Kidney (tissue), 14 donors: ENCODE measurements around the gene FANCM. TPM values are rescaled to one million over a fixed set of nuclear protein-coding genes. Genes with fewer than 3 reads are reported as not detected.

Experiments
- DNase-seq, 5 donors: peaks; one replicate each; pipeline ENCODE4 v3.0.0-alpha.2; 2013 to 2020
- FAIRE-seq: peaks from 2 replicates; lab custom pipeline; 2012; peaks lifted over from hg19 to GRCh38; lab: Jason Lieb, UNC
- H3K27ac ChIP-seq, 2 donors: one replicate each; pipeline ENCODE4 v1.7.0; 2013; ENCODE audit warnings: low read depth in 2 of 2, low read length in 2 of 2, inconsistent platforms in 1 of 2
- H3K27me3 ChIP-seq: one replicate; pipeline ENCODE4 v1.7.1; 2013; ENCODE audit warnings: low read length, inconsistent platforms; ENCODE audit not compliant: control insufficient read depth, insufficient read depth
- H3K36me3 ChIP-seq, 3 donors: one replicate each; pipeline versions ENCODE4 v1.7.0 to v1.7.1; 2013; ENCODE audit warnings: low read length in 3 of 3, control low read depth in 1 of 3, inconsistent platforms in 1 of 3; ENCODE audit not compliant: insufficient read depth in 3 of 3, control insufficient read depth in 2 of 3
- H3K4me1 ChIP-seq, 3 donors: one replicate each; pipeline versions ENCODE4 v1.7.0 to v1.7.1; 2013; ENCODE audit warnings: low read length in 3 of 3, inconsistent platforms in 1 of 3, low read depth in 1 of 3; ENCODE audit not compliant: control insufficient read depth in 2 of 3, insufficient read depth in 2 of 3
- H3K4me3 ChIP-seq, 3 donors: one replicate each; pipeline versions ENCODE4 v1.7.0 to v1.8.1; 2013; ENCODE audit warnings: low read length in 3 of 3, control low read depth in 1 of 3, inconsistent platforms in 1 of 3
- H3K9ac ChIP-seq, 3 donors: one replicate each; pipeline versions ENCODE4 v1.7.0 to v1.7.1; 2013; ENCODE audit warnings: low read length in 3 of 3, control low read depth in 1 of 3, inconsistent platforms in 1 of 3
- H3K9me3 ChIP-seq, 3 donors: one replicate each; pipeline versions ENCODE4 v1.7.0 to v1.7.1; 2013; ENCODE audit warnings: low read length in 3 of 3, control low read depth in 1 of 3, inconsistent platforms in 1 of 3; ENCODE audit not compliant: control insufficient read depth in 2 of 3, insufficient read depth in 1 of 3
- CTCF ChIP-seq: IDR thresholded peaks from 3 replicates; pipeline ENCODE4 v1.5.1; 2012; ENCODE audit warnings: mild to moderate bottlenecking, moderate library complexity, borderline replicate concordance; ENCODE audit not compliant: insufficient read depth; ENCODE audit errors: extremely low read depth
- intact Hi-C: fragments of 100-400 bp; cut with DNase I; formaldehyde crosslinking; loops from one replicate; pipeline ENCODE4 v1.11.1; 2022
- polyA plus RNA-seq: library from polyadenylated mRNA; stranded (reverse); fragments of 350-450 nt; fragmentation: Illumina TruSeq; extraction: RNeasy Lipid Tissue Mini Kit (QIAGEN cat#74804); gene quantifications from one replicate; pipeline ENCODE4 v1.2.3, GENCODE V29; 2014; ENCODE audit warnings: low read depth, low replicate concordance; ENCODE audit not compliant: insufficient read depth
- total RNA-seq: library from RNA; stranded (reverse); fragmentation: NEBNext Ultra II Directional; extraction: Animal tissue kit (Norgen Biotek cat#: 25700); gene quantifications from one replicate; pipeline ENCODE4 v1.2.1, GENCODE V29; 2021
- donor health status: control.
- donor health status: control.
- donor health status: control.
- donor health status: control.
- donor health status: control.
- donor health status: DM: yes; HTN: yes; CAD: no.
- donor health status: Normal renal cell carcinoma (clear cell type).

FANCM gene
- total and polyA plus RNA-seq, 2 donors from 2014 or later, result 2.6 to 6.4 TPM

GRCh38 chr14:45246151-45246550 lies 110.4 kb downstream of the FANCM start:
- no peak for DNase-seq
- Histone ChIP-seq H3K4me1 (no peaks in the 10 kb centered on the region), H3K27me3 (no peaks in the 10 kb centered on the region), H3K27ac (no peak overlapping the region), H3K36me3 (no peaks in the 10 kb centered on the region), H3K9me3 (no peaks in the 10 kb centered on the region), H3K9ac (no peak overlapping the region), H3K4me3 (no peak overlapping the region)
- TF ChIP-seq CTCF, result no peak
- FAIRE-seq, result no peak
- intact Hi-C loops, result no loop called here

- H3K9ac ChIP-seq, result no peak overlapping the region
- peaks cover 0 to under 1% (median 0%) of the 10 kb centered on the region in 3 donors for H3K4me1 ChIP-seq
- H3K27me3 ChIP-seq, result no peaks in the 10 kb centered on the region
- intact Hi-C loops, result no loop called here
- no peaks in the 10 kb centered on the region for H3K9me3 ChIP-seq
- DNase-seq (no peak), FAIRE-seq (no peak)
- H3K4me3 ChIP-seq, result no peak overlapping the region
- no peak overlapping the region for H3K27ac ChIP-seq
- H3K36me3 ChIP-seq, result no peaks in the 10 kb centered on the region
- TF ChIP-seq CTCF, result no peak
These were observed 111.0 kb downstream of the FANCM start for GRCh38 chr14:45246691-45247090.

- no peak overlapping the region for H3K27ac ChIP-seq
- FAIRE-seq (no peak), DNase-seq (no peak)
- peaks cover 0 to 4% (median 0%) of the 10 kb centered on the region in 3 donors for H3K4me1 ChIP-seq
- TF ChIP-seq CTCF, result no peak
- no peak overlapping the region for H3K9ac ChIP-seq
- H3K9me3 ChIP-seq, result no peaks in the 10 kb centered on the region
- no peaks in the 10 kb centered on the region for H3K27me3 ChIP-seq
- H3K4me3 ChIP-seq, result no peak overlapping the region
- intact Hi-C loops, result no loop called here
- no peaks in the 10 kb centered on the region for H3K36me3 ChIP-seq
These were observed 111.7 kb downstream of the FANCM start for GRCh38 chr14:45247427-45247826.

GRCh38 chr14:45249856-45250575 lies 114.3 kb downstream of the FANCM start:
- intact Hi-C loops, result no loop called here
- no peak for FAIRE-seq
- Histone ChIP-seq H3K9ac (no peak overlapping the region), H3K36me3 (no peaks in the 10 kb centered on the region), H3K4me1 (peaks cover 0 to 4% (median 0%) of the 10 kb centered on the region in 3 donors), H3K27me3 (no peaks in the 10 kb centered on the region), H3K9me3 (peaks cover 0 to 3% (median 0%) of the 10 kb centered on the region in 3 donors), H3K27ac (peak overlapping the region; percentile 9 to 62), H3K4me3 (peak overlapping the region in 1 of 3 donors; percentile 44)
- TF ChIP-seq CTCF, result no peak
- peak in 1 of 5 donors; percentile 34 for DNase-seq
